Central memory CD8-positive, alpha-beta T cell (primary cell): ENCODE data around the gene XCL2.
"Not testable (repeated sequence)": the region's sequence is repeated elsewhere in the genome, so short reads cannot be mapped to it uniquely, and the experiment has no call there.

Experiments
- ATAC-seq: fragments of 150-1000 bp; cut with Tn5 transposase; replicated peaks from 2 replicates; pipeline ENCODE4 v1.10.0; 2022; ENCODE audit warnings: mild to moderate bottlenecking, moderate FRiP score, moderate number of reproducible peaks; ENCODE audit not compliant: poor library complexity, severe bottlenecking; ENCODE audit errors: extremely low read depth
- DNase-seq, 2 donors: peaks; one replicate each; pipeline ENCODE4 v3.0.0; 2021; ENCODE audit warnings: low spot score in 2 of 2
- H3K27ac Mint-ChIP-seq: one replicate; pipeline ENCODE4 v1.8.0; 2022; ENCODE audit warnings: low read depth, mild to moderate bottlenecking, moderate library complexity, mixed read lengths
- H3K27me3 Mint-ChIP-seq: one replicate; pipeline ENCODE4 v1.8.0; 2022; ENCODE audit warnings: mixed read lengths
- H3K36me3 Mint-ChIP-seq: one replicate; pipeline ENCODE4 v1.8.0; 2022; ENCODE audit warnings: mild to moderate bottlenecking, moderate library complexity, mixed read lengths; ENCODE audit not compliant: insufficient read depth
- H3K4me1 Mint-ChIP-seq: one replicate; pipeline ENCODE4 v1.8.0; 2022; ENCODE audit warnings: mixed read lengths
- H3K4me3 Mint-ChIP-seq: one replicate; pipeline ENCODE4 v1.8.0; 2022; ENCODE audit warnings: mild to moderate bottlenecking, moderate library complexity, mixed read lengths
- H3K9me3 Mint-ChIP-seq: one replicate; pipeline ENCODE4 v1.8.0; 2022; ENCODE audit warnings: mixed read lengths

XCL2 gene

DNA sequence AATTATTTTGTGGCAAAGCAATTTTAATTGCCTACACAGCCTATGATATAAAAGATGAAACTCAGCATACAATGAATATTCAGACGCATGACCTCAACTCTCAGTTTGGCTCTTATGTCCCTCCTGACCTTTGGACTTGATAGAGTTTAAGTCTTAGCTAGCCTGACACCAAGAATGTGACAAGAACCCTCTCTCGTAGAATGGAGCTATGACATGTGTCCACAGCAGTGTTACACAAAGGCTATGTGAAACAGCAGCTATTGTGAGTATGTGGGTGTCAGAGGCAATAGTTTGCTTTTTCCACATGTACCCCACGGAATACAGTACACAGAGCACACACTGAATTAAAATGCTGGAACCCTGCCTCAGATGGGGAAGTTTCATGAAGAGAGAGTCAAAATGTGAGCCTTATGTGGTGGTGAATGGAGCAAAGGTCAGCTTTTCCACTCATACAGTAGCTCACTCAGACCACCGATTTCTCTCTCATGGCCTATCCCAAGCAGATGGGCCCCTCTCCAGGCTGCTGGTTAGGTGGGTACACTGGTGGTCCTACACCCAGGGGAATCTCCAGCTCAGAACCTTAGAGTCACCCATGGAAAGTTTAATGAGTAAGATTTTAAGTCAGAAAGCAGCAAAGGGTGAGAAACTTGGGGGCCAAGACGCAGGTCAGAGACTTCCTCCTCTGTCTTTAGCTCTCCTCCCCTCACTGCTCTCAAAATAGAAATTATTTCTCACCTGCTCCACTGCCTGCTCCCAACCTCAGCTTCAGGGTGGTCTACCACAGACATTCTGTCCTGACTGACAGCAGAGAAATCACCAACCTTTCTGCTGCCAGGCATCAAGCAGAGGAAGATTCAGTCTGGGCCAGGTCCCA lies 10.1 kb upstream of the XCL2 start:
- Mint-ChIP-seq H3K4me3 (peak overlapping the region; percentile 47), H3K4me1 (peaks cover 66% of the 10 kb centered on the region), H3K36me3 (peaks cover 3% of the 10 kb centered on the region), H3K9me3 (no peaks in the 10 kb centered on the region), H3K27me3 (no peaks in the 10 kb centered on the region), H3K27ac (peak overlapping the region; percentile 89)
- ATAC-seq: peak; percentile 45
- no peak for DNase-seq

GRCh38 chr1:168552961-168553360 lies 9.2 kb upstream of the XCL2 start:
- ATAC-seq (no peak), DNase-seq (no peak)
- peaks cover 3% of the 10 kb centered on the region for H3K36me3 Mint-ChIP-seq
- H3K27me3 Mint-ChIP-seq: no peaks in the 10 kb centered on the region
- H3K9me3 Mint-ChIP-seq: no peaks in the 10 kb centered on the region
- peaks cover 63% of the 10 kb centered on the region for H3K4me1 Mint-ChIP-seq
- H3K27ac Mint-ChIP-seq: no peak overlapping the region
- no peak overlapping the region for H3K4me3 Mint-ChIP-seq

DNA sequence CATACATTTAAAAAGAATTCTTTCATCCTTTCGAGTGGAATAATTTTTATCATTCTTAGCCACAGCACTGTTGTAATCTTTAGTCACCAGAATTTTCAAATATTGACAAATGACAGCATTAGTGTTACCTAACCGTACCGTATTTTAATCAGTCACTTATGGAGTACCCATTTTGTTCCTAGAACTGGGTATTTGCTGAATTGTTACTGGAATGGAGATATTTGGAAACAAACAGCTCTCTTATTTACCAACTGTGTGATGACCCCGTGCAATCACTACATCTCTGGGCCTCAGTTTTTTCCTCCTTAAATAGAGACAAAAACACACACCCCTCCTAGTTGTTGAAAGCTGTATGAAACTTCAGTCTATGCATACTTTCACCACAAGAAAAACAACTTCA lies 7.9 kb upstream of the XCL2 start:
- Mint-ChIP-seq H3K9me3 (no peaks in the 10 kb centered on the region), H3K36me3 (no peaks in the 10 kb centered on the region), H3K4me1 (peaks cover 52% of the 10 kb centered on the region), H3K4me3 (no peak overlapping the region), H3K27ac (no peak overlapping the region), H3K27me3 (no peaks in the 10 kb centered on the region)
- DNase-seq (no peak), ATAC-seq (no peak)

DNA sequence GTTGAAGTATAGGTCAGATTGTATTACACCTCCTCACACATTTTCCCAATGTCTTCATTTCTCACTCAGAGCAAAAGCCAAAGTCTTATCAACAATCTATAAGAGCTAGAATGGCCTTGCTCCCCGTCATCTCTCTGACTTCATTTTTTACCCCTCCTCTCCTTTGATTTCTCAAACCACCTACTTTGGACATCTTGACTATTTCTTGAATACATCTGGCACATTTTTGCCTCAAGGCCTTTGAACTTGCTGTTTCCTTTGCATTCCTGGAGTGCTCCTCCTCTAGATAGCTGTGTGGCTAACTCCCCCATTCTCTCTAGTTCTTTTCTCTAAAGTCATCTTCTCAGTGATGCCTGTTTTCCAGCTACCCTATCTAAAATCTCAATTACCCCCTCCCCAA lies 7.2 kb upstream of the XCL2 start:
- no peaks in the 10 kb centered on the region for H3K27me3 Mint-ChIP-seq
- H3K4me3 Mint-ChIP-seq: no peak overlapping the region
- H3K36me3 Mint-ChIP-seq: no peaks in the 10 kb centered on the region
- ATAC-seq: no peak
- H3K4me1 Mint-ChIP-seq: peaks cover 44% of the 10 kb centered on the region
- no peaks in the 10 kb centered on the region for H3K9me3 Mint-ChIP-seq
- no peak overlapping the region for H3K27ac Mint-ChIP-seq
- DNase-seq: no peak

- H3K27me3 Mint-ChIP-seq, H3K4me3 Mint-ChIP-seq, DNase-seq, H3K27ac Mint-ChIP-seq, H3K36me3 Mint-ChIP-seq, H3K9me3 Mint-ChIP-seq, ATAC-seq: not testable (repeated sequence)
- peaks cover 26% of the 10 kb centered on the region for H3K4me1 Mint-ChIP-seq
These were observed 2.7 kb upstream of the XCL2 start for GRCh38 chr1:168546553-168546895.

DNA sequence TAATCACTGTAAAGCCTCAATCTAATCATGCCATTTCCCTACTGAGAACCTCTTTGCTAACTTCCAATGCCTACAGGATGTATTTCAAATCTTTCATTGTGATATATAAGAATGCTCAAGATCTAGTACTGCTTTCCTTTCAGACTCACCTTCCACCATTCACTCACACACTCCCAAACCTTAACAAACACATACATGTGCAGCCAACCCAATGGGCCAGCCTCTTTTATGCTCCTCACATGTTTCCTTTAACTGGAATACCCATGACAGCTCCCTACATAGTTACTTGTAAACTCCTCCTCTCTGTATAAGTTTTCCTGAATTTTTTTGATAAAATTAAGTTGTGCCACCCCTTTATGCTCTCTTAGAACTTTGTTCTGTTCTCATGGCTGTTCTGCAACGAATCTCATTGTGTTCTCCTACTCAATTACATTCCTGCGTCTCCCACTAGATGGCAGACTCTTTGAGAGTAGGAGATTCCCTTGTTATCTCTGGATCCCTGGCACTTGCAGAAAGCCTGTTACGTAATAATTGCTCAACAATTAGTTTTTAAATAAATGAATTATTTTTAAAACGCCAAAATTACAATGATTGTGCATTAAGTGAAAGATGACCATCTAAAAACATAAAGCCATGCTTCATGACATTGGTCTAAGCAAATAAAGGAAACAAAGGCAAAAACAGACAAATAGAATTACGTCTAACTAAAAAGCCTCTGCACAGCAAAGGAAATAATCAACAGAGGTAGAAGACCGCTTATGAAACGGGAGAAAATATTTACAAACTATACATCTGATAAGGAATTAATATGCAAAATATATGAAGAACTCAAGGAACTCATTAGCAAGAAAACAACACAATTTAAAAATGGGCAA lies 2.1 kb upstream of the XCL2 start:
- ATAC-seq, H3K9me3 Mint-ChIP-seq, H3K36me3 Mint-ChIP-seq, DNase-seq, H3K27me3 Mint-ChIP-seq: not testable (repeated sequence)
- H3K4me3 Mint-ChIP-seq: peak overlapping the region; percentile 10
- H3K4me1 Mint-ChIP-seq: peaks cover 23% of the 10 kb centered on the region
- H3K27ac Mint-ChIP-seq: peak overlapping the region; percentile 32

DNA sequence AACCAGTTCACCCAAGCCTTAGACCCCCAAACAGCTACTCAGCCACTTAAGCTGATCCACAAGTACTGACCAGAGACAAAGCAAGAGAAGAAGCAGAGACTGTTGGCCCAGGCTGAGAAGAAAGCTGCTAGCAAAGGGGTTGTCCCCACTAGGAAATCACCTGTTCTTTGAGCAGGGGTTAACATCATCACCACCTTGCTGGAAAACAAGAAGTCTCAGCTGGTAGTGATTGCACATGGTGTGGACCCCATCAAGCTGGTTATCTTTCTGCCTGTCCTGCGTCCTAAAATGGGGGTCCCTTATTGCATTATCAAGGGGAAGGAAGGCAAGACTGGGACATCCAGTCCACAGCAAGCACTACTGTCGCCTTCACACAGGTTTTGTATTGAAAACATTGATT lies 819 bp downstream of the XCL2 start:
- peaks cover 37% of the 10 kb centered on the region for H3K4me1 Mint-ChIP-seq
- not testable (repeated sequence) for DNase-seq, ATAC-seq, H3K27me3 Mint-ChIP-seq, H3K9me3 Mint-ChIP-seq
- H3K27ac Mint-ChIP-seq: peak overlapping the region; percentile 50
- peak overlapping the region; percentile 79 for H3K4me3 Mint-ChIP-seq
- peaks cover 12% of the 10 kb centered on the region for H3K36me3 Mint-ChIP-seq

DNA sequence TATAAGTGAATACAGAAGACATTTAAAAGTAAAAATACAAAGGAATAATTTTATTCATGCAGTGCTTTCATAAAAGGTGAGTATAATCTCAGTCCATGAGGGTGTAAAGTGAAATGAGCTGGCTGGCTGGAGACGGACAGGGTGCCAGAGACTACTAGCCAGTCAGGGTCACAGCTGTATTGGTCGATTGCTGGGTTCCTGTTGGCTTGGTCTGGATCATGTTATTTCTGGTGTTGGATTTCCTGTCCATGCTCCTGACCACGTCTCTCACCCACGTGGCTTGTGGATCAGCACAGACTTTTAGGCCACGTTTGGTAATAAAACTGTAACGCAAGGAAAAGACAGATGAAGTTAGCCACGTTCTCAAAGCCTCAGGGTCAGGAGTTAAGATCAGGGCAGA lies 3.0 kb downstream of the XCL2 start:
- not testable (repeated sequence) for ATAC-seq, H3K27me3 Mint-ChIP-seq, DNase-seq, H3K9me3 Mint-ChIP-seq
- peaks cover 57% of the 10 kb centered on the region for H3K4me1 Mint-ChIP-seq
- peak overlapping the region; percentile 34 for H3K4me3 Mint-ChIP-seq
- H3K36me3 Mint-ChIP-seq: peaks cover 12% of the 10 kb centered on the region
- peak overlapping the region; percentile 46 for H3K27ac Mint-ChIP-seq

DNA sequence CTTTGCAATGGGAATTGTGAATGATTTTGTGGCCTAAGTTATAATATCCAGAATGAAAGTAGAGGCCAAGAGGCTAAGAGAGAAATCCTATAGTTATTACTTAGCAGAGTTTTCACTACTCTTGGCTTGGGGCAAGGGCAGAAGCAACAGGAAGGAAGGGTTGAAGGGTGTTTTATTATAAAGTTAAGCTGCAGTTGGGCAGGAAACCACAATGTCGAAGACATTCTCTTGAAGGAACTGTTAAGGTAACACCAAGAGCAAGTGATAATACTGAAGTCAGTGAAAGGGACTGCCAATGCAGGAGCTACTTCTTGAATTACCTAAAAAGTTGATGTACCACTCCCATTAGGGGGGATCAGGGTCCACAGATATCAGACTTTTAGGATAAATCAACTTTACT lies 8.3 kb downstream of the XCL2 start:
- no peaks in the 10 kb centered on the region for H3K27me3 Mint-ChIP-seq
- peaks cover 85% of the 10 kb centered on the region for H3K4me1 Mint-ChIP-seq
- H3K36me3 Mint-ChIP-seq: peaks cover 4% of the 10 kb centered on the region
- peak overlapping the region; percentile 82 for H3K27ac Mint-ChIP-seq
- peak in 1 of 2 donors; percentile 28 for DNase-seq
- ATAC-seq: peak; percentile 95
- H3K9me3 Mint-ChIP-seq: no peaks in the 10 kb centered on the region
- H3K4me3 Mint-ChIP-seq: peak overlapping the region; percentile 66

DNA sequence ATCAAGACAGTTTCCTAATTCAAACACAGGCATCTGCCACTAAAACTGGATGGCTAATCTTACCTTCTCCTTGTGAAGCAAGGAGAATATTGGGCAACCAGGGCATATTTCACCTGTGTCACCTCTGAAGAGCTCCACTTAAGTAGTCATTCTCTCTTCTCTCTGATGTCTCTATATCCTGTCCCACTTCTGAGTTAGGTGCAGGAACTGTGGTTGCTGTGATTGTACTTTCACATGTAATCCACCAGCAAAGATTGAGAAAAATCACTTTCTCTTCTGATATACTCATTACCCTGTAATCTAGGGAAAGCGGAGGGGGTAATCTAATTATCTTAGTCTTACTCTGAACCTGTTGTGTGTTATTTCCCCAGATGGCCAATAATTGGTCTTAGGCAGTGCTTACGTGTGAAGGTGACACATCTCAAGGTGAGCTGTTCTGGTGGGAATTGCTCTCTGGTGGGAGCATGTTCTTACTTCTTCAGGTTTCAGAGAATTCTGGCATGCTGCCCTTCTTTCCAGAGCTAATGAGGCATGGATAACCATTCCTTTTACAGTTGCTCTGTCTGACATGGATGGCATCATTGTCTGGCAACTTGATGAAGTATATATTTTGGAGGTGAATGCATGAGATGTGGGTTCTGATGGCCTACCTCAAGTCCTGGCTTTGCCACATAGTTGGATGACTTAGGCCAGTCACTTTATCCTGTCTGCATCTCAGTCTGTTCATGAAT lies 12.0 kb downstream of the XCL2 start:
- Mint-ChIP-seq H3K4me3 (peak overlapping the region; percentile 17), H3K27ac (no peak overlapping the region), H3K4me1 (peaks cover 65% of the 10 kb centered on the region), H3K9me3 (no peaks in the 10 kb centered on the region), H3K27me3 (no peaks in the 10 kb centered on the region), H3K36me3 (no peaks in the 10 kb centered on the region)
- DNase-seq (no peak), ATAC-seq (peak; percentile 66)

GRCh38 chr1:168529518-168529917 lies 14.3 kb downstream of the XCL2 start:
- no peak for ATAC-seq
- no peak for DNase-seq
- no peaks in the 10 kb centered on the region for H3K9me3 Mint-ChIP-seq
- no peaks in the 10 kb centered on the region for H3K27me3 Mint-ChIP-seq
- no peak overlapping the region for H3K4me3 Mint-ChIP-seq
- H3K36me3 Mint-ChIP-seq: no peaks in the 10 kb centered on the region
- H3K27ac Mint-ChIP-seq: no peak overlapping the region
- peaks cover 43% of the 10 kb centered on the region for H3K4me1 Mint-ChIP-seq

DNA sequence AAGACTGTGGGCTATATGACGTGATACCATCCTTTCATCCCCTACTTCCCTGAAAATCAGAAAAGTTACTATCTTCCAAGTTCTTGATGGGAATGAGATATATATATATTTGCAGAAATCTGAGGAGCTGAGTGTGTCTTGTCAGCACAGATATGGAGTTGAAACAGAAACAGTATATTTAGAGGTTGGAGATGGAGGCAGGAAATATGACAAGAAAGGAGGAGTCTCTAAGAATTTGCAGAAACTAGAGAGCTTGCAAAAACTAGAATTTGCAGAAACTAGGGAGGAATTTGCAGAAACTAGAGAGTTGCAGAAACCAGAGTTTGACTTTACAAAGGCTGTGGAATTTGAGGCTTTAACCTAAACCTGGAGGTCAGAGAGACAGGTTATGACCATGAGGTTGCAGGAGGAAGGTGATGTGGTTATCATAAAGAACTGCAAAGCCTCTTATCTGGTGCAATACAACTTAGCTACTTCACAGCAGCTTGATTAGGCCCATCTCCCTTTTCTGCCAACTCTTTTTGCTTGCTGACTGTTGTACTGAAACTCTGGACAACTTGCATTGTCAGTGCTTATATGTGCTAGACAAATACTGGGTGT lies 22.3 kb downstream of the XCL2 start:
- no peak for ATAC-seq

More for the DNA sequence above, 22.3 kb downstream of the XCL2 start:
- peak overlapping the region; percentile 68 for H3K4me3 Mint-ChIP-seq
- H3K27ac Mint-ChIP-seq: peak overlapping the region; percentile 3
- H3K9me3 Mint-ChIP-seq: peaks cover 14% of the 10 kb centered on the region
- no peaks in the 10 kb centered on the region for H3K36me3 Mint-ChIP-seq
- no peak for DNase-seq
- H3K27me3 Mint-ChIP-seq: no peaks in the 10 kb centered on the region
- peaks cover 59% of the 10 kb centered on the region for H3K4me1 Mint-ChIP-seq
